Measurements from ENCODE around the gene KRT9. TPM values are rescaled to one million over a fixed set of nuclear protein-coding genes. Genes with fewer than 3 reads are reported as not detected.
A peak's percentile ranks its signal among the peaks of the same experiment; 100 is the strongest.

The KRT9 gene
- total and polyA plus RNA-seq, 7 experiments from 2014 or later = not detected

DNA sequence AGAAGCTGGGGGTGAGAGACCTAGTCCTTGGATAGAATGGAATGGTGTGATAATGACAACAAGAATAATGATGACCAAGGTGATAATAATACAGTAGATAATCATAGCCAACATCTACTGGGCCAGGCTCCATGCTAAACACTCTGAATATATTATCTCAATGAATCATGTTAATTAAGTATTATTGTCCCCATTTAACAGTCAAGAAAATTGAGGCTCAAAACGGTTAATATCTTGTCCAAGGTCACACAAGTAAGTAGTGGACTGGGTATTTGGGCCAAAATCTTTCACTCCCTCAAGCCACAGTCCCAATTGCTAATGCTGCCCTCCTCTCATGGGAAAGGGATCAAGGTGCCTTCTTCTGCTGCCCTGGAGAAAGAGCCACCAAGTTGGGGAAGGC, 39.9 kb downstream of the KRT9 start:
- peaks cover 0 to 18% (median 4%) of the 10 kb centered on the region in 7 donors for H3K4me1 Mint-ChIP-seq
- intact Hi-C loops (cut with micrococcal nuclease) = no loop called here
- Histone ChIP-seq H3K4me1 (ENCODE audit: control insufficient read depth in 2 of 2, insufficient read depth in 2 of 2, low read length in 2 of 2) (peaks cover 0 to 4% of the 10 kb centered on the region in 2 donors), H3K27me3 (ENCODE audit: control insufficient read depth in 2 of 2, insufficient read depth in 2 of 2, low read length in 2 of 2) (peaks cover 3 to 20% of the 10 kb centered on the region in 2 donors), H3K27ac (ENCODE audit: low read depth, low read length) (no peak overlapping the region), H3K9me3 (ENCODE audit: control insufficient read depth in 2 of 3, low read length in 3 of 3) (no peaks in the 10 kb centered on the region), H3K36me3 (ENCODE audit: control insufficient read depth in 2 of 3, insufficient read depth in 3 of 3, low read length in 3 of 3) (no peaks in the 10 kb centered on the region), H3K4me3 (ENCODE audit: low read length) (no peak overlapping the region)
- CTCF ChIA-PET = interaction anchor here (1.5 kb wide), 1 partner anchor 17 kb away, joined by 7 read pairs; no protein-coding TSS in a partner anchor
- POLR2A ChIA-PET = no interaction called here
- H3K27me3 Mint-ChIP-seq = peaks cover 32 to 65% (median 41%) of the 10 kb centered on the region in 5 donors
- no peaks in the 10 kb centered on the region for H3K36me3 Mint-ChIP-seq
- DNase-seq (no peak), ATAC-seq (no peak)
- H3K4me3 Mint-ChIP-seq = no peak overlapping the region
- no peak overlapping the region for H3K27ac Mint-ChIP-seq
- H3K9me3 Mint-ChIP-seq = no peaks in the 10 kb centered on the region

DNA sequence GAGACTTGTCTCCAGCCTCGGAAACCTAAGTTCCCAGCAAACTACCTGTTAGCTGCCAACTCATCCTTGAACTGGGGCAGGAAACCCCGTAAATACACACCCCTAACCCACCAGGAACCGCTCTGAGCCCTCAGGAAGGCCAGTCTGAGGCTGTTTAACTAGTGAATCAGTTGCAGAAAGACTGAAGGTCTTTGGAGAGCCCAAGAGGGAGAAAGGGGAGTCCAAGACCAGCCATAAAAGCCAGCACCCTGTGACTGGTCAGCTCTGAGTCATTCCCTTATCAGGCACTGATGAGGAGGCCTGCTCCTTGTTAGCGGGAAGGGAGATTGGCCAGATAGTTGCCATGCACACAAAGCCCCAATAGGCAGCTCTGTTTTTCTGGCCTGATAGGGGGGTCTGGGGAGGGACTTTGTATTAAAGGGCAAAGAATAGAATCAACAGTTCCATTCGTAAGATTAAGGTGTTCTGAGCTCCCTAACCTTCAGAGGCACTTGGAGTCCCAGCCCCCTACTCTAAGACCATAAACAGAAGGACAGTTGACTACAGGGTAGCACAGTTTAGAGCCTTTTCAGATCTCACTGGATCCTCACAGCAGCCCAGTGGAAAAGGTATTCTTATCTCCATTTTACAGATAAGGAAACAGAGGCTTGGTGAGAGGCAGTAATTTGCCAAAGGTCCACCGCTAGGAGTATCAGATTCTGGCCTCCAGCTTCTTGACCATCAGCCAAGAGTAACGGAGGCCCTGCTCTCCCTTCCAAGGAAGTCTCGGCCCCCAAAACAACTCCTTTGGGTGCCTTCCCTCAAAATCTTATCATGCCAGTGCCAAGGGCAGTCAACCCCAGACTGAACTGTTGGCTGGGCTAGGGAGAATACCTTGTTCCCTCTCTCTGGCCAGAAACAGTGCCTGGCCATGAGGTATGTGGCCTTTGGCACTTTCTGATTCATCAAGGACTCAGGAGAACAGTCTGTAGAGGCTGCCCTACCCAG, 41.5 kb downstream of the KRT9 start:
- DNase-seq = no peak
- Histone ChIP-seq H3K4me1 (ENCODE audit: control insufficient read depth in 2 of 2, insufficient read depth in 2 of 2, low read length in 2 of 2) (peaks cover 0 to 4% of the 10 kb centered on the region in 2 donors), H3K27me3 (ENCODE audit: control insufficient read depth in 2 of 2, insufficient read depth in 2 of 2, low read length in 2 of 2) (peaks cover 3 to 23% of the 10 kb centered on the region in 2 donors), H3K9me3 (ENCODE audit: control insufficient read depth in 2 of 3, low read length in 3 of 3) (no peaks in the 10 kb centered on the region), H3K36me3 (ENCODE audit: control insufficient read depth in 2 of 3, insufficient read depth in 3 of 3, low read length in 3 of 3) (no peaks in the 10 kb centered on the region), H3K27ac (ENCODE audit: low read depth, low read length) (no peak overlapping the region), H3K4me3 (ENCODE audit: low read length) (no peak overlapping the region)
- CTCF ChIA-PET = interaction anchor here (1.1 kb wide), 1 partner anchor 18 kb away, joined by 3 read pairs; no protein-coding TSS in a partner anchor
- no peak for ATAC-seq
- POLR2A ChIA-PET = no interaction called here
- H3K4me1 Mint-ChIP-seq = peaks cover 0 to 21% (median 4%) of the 10 kb centered on the region in 7 donors
- intact Hi-C loops (cut with micrococcal nuclease) = no loop called here
- H3K9me3 Mint-ChIP-seq = no peaks in the 10 kb centered on the region
- H3K4me3 Mint-ChIP-seq = no peak overlapping the region
- H3K36me3 Mint-ChIP-seq = no peaks in the 10 kb centered on the region
- H3K27ac Mint-ChIP-seq = no peak overlapping the region
- peaks cover 36 to 76% (median 41%) of the 10 kb centered on the region in 5 donors for H3K27me3 Mint-ChIP-seq

DNA sequence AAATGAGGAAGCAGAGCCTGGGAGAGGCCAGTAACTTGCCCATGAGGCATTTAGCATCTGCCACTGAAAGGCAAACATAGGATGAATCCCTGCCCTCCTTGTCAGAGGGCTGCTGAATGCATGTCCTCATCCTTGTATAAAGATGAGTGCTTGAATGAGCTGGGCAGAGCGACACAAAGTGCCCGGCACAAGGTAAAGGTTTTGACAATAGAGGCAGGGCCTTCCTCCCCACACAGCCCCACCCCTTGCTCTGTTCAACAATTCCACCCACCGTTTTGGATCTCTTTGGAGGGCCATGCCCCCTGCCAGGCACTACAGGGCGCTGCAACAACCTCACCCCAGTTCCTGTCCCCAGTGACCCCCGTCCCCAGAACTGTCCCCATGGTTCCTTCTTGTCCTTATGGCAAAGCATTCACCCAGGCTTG, 42.4 kb downstream of the KRT9 start:
- ATAC-seq = no peak
- intact Hi-C loops (cut with micrococcal nuclease) = no loop called here
- DNase-seq = no peak
- Mint-ChIP-seq H3K27me3 (peaks cover 34 to 72% (median 39%) of the 10 kb centered on the region in 5 donors), H3K27ac (no peak overlapping the region), H3K4me3 (peak overlapping the region in 4 of 10 donors; percentile 24 to 83 (median 72)), H3K9me3 (no peaks in the 10 kb centered on the region), H3K4me1 (peaks cover 0 to 21% (median 4%) of the 10 kb centered on the region in 7 donors), H3K36me3 (no peaks in the 10 kb centered on the region)
- H3K4me3 ChIP-seq (ENCODE audit: low read length) = no peak overlapping the region
- H3K27me3 ChIP-seq (ENCODE audit: control insufficient read depth in 2 of 2, insufficient read depth in 2 of 2, low read length in 2 of 2) = peaks cover 3 to 23% of the 10 kb centered on the region in 2 donors
- no peak overlapping the region for H3K27ac ChIP-seq (ENCODE audit: low read depth, low read length)
- H3K4me1 ChIP-seq (ENCODE audit: control insufficient read depth in 2 of 2, insufficient read depth in 2 of 2, low read length in 2 of 2) = peaks cover 0 to 4% of the 10 kb centered on the region in 2 donors
- ChIA-PET POLR2A (no interaction called here), CTCF (interaction anchor here (1.1 kb wide), 1 partner anchor 19 kb away, joined by 4 read pairs; no protein-coding TSS in a partner anchor)
- no peaks in the 10 kb centered on the region for H3K36me3 ChIP-seq (ENCODE audit: control insufficient read depth in 2 of 3, insufficient read depth in 3 of 3, low read length in 3 of 3)
- no peaks in the 10 kb centered on the region for H3K9me3 ChIP-seq (ENCODE audit: control insufficient read depth in 2 of 3, low read length in 3 of 3)

DNA sequence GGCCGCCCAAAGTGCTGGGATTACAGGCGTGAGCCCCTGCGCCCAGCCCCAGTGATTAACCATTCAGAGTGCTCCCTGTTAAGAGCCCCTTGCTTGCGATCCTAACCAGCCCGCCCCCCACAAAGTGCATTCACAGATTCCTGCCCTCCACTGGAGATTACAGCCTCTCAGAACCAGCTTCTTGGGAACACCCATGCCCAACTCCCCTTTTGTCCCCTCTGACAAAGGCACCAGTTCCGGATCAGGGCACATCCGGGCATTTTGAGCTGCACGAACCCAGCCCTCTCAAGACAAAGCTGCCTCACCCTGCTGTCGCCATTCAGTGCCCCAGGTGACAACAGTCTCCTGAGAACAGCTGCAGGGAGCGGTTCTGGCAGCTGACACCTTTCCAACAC, 42.9 kb downstream of the KRT9 start:
- peak overlapping the region in 9 of 10 donors; percentile 16 to 83 (median 40) for H3K4me3 Mint-ChIP-seq
- intact Hi-C loops (cut with micrococcal nuclease) = no loop called here
- POLR2A ChIA-PET = no interaction called here
- H3K27me3 ChIP-seq (ENCODE audit: control insufficient read depth in 2 of 2, insufficient read depth in 2 of 2, low read length in 2 of 2) = peaks cover 3 to 23% of the 10 kb centered on the region in 2 donors
- no peaks in the 10 kb centered on the region for H3K36me3 Mint-ChIP-seq
- H3K27me3 Mint-ChIP-seq = peaks cover 34 to 72% (median 39%) of the 10 kb centered on the region in 5 donors
- H3K4me1 ChIP-seq (ENCODE audit: control insufficient read depth in 2 of 2, insufficient read depth in 2 of 2, low read length in 2 of 2) = peaks cover 0 to 4% of the 10 kb centered on the region in 2 donors
- H3K4me1 Mint-ChIP-seq = peaks cover 0 to 21% (median 4%) of the 10 kb centered on the region in 7 donors
- no peaks in the 10 kb centered on the region for H3K36me3 ChIP-seq (ENCODE audit: control insufficient read depth in 2 of 3, insufficient read depth in 3 of 3, low read length in 3 of 3)
- no peaks in the 10 kb centered on the region for H3K9me3 ChIP-seq (ENCODE audit: control insufficient read depth in 2 of 3, low read length in 3 of 3)
- H3K27ac ChIP-seq (ENCODE audit: low read depth, low read length) = no peak overlapping the region
- H3K27ac Mint-ChIP-seq = no peak overlapping the region
- ATAC-seq = no peak
- no peak for DNase-seq
- CTCF ChIA-PET = interaction anchor here (1.1 kb wide), 1 partner anchor 20 kb away, joined by 4 read pairs; no protein-coding TSS in a partner anchor
- no peak overlapping the region for H3K4me3 ChIP-seq (ENCODE audit: low read length)
- no peaks in the 10 kb centered on the region for H3K9me3 Mint-ChIP-seq

DNA sequence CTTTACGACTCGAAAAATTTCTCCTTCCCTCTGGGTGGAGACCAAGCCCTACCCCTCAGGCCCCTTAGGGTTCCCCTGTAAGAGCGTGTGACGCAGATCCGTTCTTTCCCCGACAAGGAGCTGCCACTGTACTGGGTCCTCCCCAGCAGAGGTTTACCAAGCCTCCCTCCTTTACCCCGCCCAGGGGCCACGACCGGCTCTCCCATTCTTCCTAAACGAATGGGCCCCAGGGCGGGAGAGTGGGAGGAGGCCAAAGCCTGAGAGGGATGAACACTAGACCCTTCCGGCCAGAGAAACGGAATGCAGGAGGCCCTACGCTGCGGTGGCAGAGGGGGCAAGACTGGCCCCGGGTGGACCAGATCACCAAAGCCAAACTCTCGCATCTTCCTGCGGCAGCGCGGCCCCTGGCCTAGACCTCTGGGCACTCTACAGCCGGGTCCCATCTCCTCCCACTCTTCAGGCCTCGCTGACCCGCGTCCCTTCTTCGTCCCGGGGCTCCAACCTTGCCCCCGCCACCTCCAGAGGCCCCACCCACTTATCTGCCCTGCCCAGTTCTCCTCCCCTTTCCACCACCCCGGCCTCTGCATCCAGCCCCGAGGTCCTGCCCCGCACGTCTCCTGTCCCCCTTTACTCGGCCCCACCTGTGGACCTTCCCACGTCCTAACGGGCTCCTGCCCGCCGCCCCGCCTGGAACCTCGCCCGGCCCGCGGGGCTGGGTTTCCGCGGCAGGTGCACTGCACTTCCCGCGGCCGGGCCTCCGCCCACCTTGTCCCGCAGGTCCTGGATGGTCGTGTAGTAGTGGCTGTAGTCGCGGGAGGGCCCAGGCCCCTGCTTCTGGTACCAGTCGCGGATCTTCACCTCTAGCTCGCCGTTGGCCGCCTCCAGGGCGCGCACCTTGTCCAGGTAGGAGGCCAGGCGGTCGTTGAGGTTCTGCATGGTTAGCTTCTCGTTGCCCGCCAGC, 44.5 kb downstream of the KRT9 start:
- H3K27ac ChIP-seq (ENCODE audit: low read depth, low read length) = no peak overlapping the region
- no peaks in the 10 kb centered on the region for H3K9me3 ChIP-seq (ENCODE audit: control insufficient read depth in 2 of 3, low read length in 3 of 3)
- no peaks in the 10 kb centered on the region for H3K9me3 Mint-ChIP-seq
- H3K27me3 ChIP-seq (ENCODE audit: control insufficient read depth in 2 of 2, insufficient read depth in 2 of 2, low read length in 2 of 2) = peaks cover 3 to 23% of the 10 kb centered on the region in 2 donors
- H3K36me3 ChIP-seq (ENCODE audit: control insufficient read depth in 2 of 3, insufficient read depth in 3 of 3, low read length in 3 of 3) = no peaks in the 10 kb centered on the region
- ChIA-PET CTCF (interaction anchor here (0.6 kb wide), 1 partner anchor 41 kb away, joined by 3 read pairs; no protein-coding TSS in a partner anchor), POLR2A (no interaction called here)
- H3K4me3 ChIP-seq (ENCODE audit: low read length) = peak overlapping the region; percentile 39
- ATAC-seq (peak; percentile 24), DNase-seq (peak in 3 of 9 donors; percentile 6 to 11 (median 9))
- no peak overlapping the region for H3K27ac Mint-ChIP-seq
- peaks cover 0 to 21% (median 4%) of the 10 kb centered on the region in 7 donors for H3K4me1 Mint-ChIP-seq
- H3K4me3 Mint-ChIP-seq = peak overlapping the region in 9 of 10 donors; percentile 46 to 83 (median 65)
- peaks cover 0 to 4% of the 10 kb centered on the region in 2 donors for H3K4me1 ChIP-seq (ENCODE audit: control insufficient read depth in 2 of 2, insufficient read depth in 2 of 2, low read length in 2 of 2)
- H3K36me3 Mint-ChIP-seq = no peaks in the 10 kb centered on the region
- intact Hi-C loops (cut with micrococcal nuclease) = no loop called here
- peaks cover 30 to 65% (median 39%) of the 10 kb centered on the region in 5 donors for H3K27me3 Mint-ChIP-seq

DNA sequence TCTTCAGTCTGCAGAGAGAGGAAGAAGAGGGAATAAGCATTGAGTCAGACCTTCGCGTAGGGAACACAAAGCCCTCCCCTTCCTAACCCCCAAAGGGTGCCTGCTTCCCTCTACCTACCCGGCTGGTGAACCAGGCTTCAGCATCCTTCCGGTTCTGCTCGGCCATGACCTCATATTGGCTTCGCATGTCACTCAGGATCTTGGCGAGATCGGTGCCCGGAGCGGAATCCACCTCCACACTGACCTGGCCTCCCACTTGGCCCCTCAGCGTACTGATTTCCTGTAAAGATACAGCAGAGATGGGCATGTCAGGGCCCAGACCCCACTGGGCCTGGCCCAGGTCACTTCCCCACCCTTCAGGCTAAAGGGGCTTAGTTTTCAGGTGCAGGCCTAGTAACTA, 47.6 kb downstream of the KRT9 start:
- Mint-ChIP-seq H3K4me3 (no peak overlapping the region), H3K36me3 (no peaks in the 10 kb centered on the region), H3K4me1 (peaks cover 0 to 16% (median 4%) of the 10 kb centered on the region in 7 donors), H3K27ac (no peak overlapping the region), H3K9me3 (no peaks in the 10 kb centered on the region), H3K27me3 (peaks cover 19 to 37% (median 24%) of the 10 kb centered on the region in 5 donors)
- intact Hi-C loops (cut with micrococcal nuclease) = no loop called here
- Histone ChIP-seq H3K27ac (ENCODE audit: low read depth, low read length) (no peak overlapping the region), H3K4me3 (ENCODE audit: low read length) (no peak overlapping the region), H3K4me1 (ENCODE audit: control insufficient read depth in 2 of 2, insufficient read depth in 2 of 2, low read length in 2 of 2) (peaks cover 0 to 4% of the 10 kb centered on the region in 2 donors), H3K9me3 (ENCODE audit: control insufficient read depth in 2 of 3, low read length in 3 of 3) (no peaks in the 10 kb centered on the region), H3K27me3 (ENCODE audit: control insufficient read depth in 2 of 2, insufficient read depth in 2 of 2, low read length in 2 of 2) (peaks cover 2 to 19% of the 10 kb centered on the region in 2 donors), H3K36me3 (ENCODE audit: control insufficient read depth in 2 of 3, insufficient read depth in 3 of 3, low read length in 3 of 3) (no peaks in the 10 kb centered on the region)
- POLR2A ChIA-PET = no interaction called here
- DNase-seq (no peak), ATAC-seq (no peak)
- CTCF ChIA-PET = no interaction called here
